GM21528 (cell line): Measurements from ENCODE around the gene OTUD6A.

ENCODE experiments used
- ATAC-seq: cut with Tn5 transposase; IDR thresholded peaks from one replicate; pipeline ENCODE4 v1.9.1; 2021; ENCODE audit warnings: mild to moderate bottlenecking, moderate library complexity; ENCODE audit not compliant: unreplicated experiment, low FRiP score

Gene OTUD6A

GRCh38 chrX:70062076-70062475 lies at the start of gene OTUD6A:
TSS of gene OTUD6A (plus strand) at chrX:70062457. CDS start at chrX:70062525, 68 bp downstream.
- no peak for ATAC-seq

GRCh38 chrX:70012756-70013155 lies 49.5 kb upstream of the OTUD6A start:
- no peak for ATAC-seq

GRCh38 chrX:70013466-70014381 lies 48.5 kb upstream of the OTUD6A start:
- ATAC-seq, result no peak

DNA sequence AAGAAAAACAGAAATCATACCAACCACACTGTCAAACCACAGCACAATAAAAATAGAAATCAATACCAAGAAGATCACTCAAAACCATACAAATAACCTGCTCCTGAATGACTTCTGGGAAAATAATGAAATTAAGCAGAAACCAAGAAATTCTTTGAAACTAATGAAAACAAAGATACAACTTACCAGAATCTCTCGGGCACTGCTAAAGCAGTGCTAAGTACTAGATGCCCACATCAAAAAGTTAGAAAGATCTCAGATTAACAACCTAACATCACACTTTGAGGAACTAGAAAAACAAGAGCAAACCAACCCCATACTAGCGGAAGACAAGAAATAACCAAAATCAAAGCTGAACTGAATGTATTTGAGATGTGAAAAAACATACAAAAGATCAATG lies 45.7 kb upstream of the OTUD6A start:
- ATAC-seq, result no peak

DNA sequence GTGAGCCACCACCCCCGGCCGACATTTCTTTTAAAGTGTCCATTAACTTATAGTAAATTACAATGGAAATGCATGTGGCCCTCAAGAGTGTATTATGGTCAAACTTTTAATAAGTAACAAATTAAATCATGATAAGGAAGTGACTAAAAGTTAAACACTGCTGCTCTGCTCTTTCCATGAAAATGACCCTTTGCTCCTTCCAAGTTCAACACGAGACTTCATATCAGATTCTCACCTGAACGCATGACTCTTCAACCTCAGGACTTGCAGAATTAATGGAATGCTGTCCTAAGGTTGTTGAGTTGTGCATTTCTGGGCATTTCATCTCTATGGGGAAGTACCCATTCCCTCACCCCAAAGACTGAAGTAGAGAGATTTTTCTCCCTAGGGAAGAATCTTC lies 39.6 kb upstream of the OTUD6A start:
- no peak for ATAC-seq

DNA sequence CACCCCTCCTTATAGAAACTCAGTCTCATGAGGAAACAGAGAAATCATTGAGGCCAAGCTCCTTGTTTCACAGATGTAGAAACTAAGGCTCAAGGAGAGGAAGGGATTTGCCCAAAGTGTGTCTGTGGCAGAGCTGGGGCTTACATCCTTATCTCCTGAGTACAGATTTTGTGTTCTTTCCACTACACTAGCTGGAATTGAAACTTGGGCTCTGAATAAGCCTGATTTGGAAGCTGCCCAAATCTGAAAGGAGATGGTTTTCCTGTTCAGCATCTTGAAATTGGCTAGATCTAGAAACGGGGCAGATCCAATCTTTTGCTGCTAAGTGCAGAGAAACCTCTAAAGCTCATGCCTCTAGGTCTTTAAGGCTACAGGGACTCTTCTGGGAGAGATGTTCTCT lies 36.8 kb upstream of the OTUD6A start:
- ATAC-seq, result no peak

GRCh38 chrX:70026112-70026850 lies 36.0 kb upstream of the OTUD6A start:
- ATAC-seq, result no peak

DNA sequence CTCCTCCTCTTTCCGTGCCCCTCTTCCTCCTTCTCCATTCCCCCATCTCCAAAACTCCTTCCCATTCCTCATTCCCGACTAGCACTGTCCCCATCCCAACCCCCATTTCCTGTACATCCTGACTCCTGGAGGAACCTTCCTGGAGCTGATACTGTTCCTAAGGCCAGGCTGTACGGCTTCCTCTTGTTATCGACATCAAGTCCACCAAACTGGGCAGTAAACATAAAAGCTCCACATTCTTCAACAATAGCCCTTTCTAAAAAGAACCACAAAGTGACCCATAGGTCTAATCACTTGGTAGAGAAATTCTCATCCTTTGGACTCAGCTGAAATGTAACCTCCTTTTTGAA lies 35.4 kb upstream of the OTUD6A start:
- no peak for ATAC-seq

GRCh38 chrX:70029863-70030262 lies 32.4 kb upstream of the OTUD6A start:
- ATAC-seq, result no peak

DNA sequence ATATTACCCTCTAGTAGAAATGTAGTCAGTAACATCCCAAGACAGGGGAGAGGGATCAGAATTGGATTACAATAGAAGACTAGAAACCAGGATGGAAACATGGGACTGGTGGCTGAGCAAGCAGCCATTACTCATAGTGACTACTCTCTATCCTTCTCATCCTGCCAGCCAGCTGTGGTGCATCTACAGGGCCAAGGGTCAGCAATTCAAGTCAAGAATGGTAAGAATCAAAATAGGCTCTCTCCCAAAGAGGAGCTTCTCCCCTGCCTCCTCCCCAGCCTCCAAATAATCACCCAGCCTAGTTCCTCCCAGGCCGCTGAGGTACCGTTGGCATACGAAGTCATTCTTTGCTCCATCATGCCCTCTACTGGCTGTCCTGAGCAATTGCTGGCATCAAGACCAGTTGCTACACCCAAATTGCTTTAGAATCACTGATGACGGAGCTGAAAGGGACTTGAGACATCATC lies 31.9 kb upstream of the OTUD6A start:
- ATAC-seq, result peak; percentile 73

DNA sequence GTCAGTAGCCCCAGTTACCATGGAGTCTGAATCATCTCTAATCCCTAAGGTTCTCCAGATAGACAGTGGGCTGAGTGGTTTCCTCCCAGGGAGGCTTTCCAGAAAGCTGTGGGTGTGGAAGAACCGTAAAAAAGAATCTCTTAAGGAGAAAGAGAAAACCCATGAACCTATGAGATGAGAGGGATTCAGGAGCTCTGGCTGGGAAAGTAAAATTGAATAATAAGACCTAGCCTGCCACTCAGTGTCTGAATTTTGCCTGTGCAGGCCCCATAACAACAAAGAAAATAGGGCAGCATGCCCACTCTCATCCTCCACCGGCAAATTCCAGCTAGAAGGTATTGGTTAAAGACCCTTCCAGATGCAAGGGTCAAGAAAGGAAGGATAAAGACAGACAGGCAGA lies 29.5 kb upstream of the OTUD6A start:
- ATAC-seq, result no peak

DNA sequence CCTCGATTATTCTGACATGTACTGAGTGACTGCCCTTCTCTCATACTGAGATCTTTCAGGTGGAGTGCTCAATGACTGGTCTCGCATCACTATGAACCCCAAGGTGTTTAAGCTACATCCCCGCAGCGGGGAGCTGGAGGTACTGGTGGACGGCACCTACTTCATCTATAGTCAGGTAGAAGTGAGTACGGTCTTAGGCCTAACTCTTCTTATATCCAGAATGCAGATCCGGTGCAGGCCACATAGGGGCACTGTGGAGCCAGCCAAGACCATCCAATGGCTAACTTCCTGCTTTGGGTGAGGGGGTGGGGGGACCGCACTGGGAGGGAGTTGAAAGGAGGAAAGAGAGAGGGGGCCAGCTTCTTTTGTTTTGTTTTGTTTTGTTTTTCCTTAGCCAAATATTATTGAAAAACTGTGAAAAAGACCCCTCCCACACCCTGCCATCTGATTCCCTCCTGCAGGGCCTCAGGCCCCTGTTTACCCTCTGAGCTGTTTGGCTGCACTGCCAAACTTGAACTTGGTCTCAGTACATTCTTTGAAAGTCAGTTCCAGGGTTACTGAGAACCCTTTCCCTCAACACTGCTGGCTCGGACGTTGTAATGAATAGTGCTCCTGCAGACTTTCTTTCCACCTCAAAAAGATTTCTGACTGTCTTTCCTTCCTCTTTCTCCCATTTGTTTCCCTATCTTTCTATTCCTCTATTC lies 28.8 kb upstream of the OTUD6A start:
- no peak for ATAC-seq

- no peak for ATAC-seq
Observed at GRCh38 chrX:70034646-70035045, 27.6 kb upstream of the OTUD6A start.

DNA sequence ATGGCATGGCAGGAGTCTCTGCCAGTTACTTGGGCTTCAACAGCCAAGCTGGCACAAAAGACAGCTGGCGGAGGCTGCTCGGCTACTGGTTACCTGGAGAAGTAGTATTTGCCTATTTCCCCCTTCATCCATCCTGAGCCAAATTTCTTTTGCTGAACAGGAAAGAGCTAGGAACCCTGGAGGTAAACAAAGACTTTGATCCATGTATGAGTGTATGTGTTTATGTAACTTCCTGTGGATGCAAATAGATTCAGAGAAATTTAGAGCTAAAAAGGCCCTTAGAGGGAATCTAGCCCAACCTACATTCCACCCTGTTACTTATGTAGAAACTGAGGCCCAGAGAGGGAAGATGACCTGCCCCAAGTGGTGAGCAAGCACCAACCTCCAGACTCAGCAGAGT lies 23.7 kb upstream of the OTUD6A start:
- ATAC-seq, result no peak

GRCh38 chrX:70038951-70039350 lies 23.3 kb upstream of the OTUD6A start:
- no peak for ATAC-seq

DNA sequence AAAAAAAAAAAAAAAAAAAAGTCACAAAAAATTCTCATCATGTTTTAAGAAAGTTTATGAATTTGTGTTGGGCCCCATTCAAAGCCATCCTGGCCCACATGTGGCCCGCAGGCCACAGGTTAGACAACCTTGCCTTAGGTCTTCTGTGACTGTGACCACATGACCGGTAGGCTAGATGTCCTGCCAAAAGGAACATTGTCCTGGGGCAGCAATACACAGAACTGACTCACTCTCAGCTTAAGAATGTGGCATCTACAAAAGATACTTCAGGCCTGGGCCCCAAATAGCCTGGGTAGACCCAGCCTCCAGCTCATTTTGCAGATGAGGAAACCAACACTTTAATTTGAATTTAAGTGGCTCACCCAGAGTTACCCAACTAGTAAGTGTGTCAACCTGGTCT lies 22.5 kb upstream of the OTUD6A start:
- no peak for ATAC-seq

DNA sequence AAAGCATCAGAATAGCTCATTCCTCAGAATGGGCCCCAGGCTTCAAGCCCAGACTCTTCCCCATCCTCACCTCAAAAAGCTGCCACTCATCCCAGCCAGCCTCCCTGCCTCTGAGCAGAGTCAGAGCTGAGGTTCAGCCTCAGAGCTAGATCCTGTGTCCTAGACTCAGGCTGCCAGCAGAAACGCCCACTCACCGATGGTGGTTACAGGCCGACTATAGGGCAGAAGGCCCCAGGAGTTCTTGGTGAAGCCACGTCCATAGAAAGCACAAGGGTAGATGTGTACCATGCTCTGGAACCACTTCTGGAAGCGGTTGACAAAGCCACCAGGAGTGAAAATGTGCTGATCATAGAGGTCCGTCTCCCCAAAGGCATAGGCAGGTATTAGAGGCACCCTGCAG lies 20.3 kb upstream of the OTUD6A start:
- ATAC-seq, result no peak

GRCh38 chrX:70042399-70043371 lies 19.6 kb upstream of the OTUD6A start:
- no peak for ATAC-seq

GRCh38 chrX:70043685-70044084 lies 18.6 kb upstream of the OTUD6A start:
- ATAC-seq, result no peak
